HG02840 (cell line): Measurements from ENCODE around the gene MLH3.
A peak's percentile ranks its signal among the peaks of the same experiment; 100 is the strongest.
"Not testable (repeated sequence)": the region's sequence is repeated elsewhere in the genome, so short reads cannot be mapped to it uniquely, and the experiment has no call there.

ENCODE experiments used
- ATAC-seq: cut with Tn5 transposase; IDR thresholded peaks from one replicate; pipeline ENCODE4 v1.9.1; 2021; ENCODE audit warnings: mild to moderate bottlenecking, moderate library complexity, moderate number of reproducible peaks; ENCODE audit not compliant: unreplicated experiment, low FRiP score

MLH3 gene

GRCh38 chr14:75067765-75068164, 16.5 kb upstream of the MLH3 start:
- ATAC-seq, result not testable (repeated sequence)

- no peak for ATAC-seq
Observed at GRCh38 chr14:75067212-75067611, 15.9 kb upstream of the MLH3 start.

GRCh38 chr14:75066691-75067090, 15.4 kb upstream of the MLH3 start:
- no peak for ATAC-seq

GRCh38 chr14:75064205-75064567, 12.9 kb upstream of the MLH3 start:
- no peak for ATAC-seq

GRCh38 chr14:75063491-75064204, 12.4 kb upstream of the MLH3 start, which contains the start of gene ACYP1:
ACYP1 (minus strand) TSS chr14:75064024; CDS start chr14:75063553, 471 bp downstream.
- ATAC-seq, result peak; percentile 89

GRCh38 chr14:75063013-75063412, 11.7 kb upstream of the MLH3 start:
- no peak for ATAC-seq

- ATAC-seq, result no peak
Observed at GRCh38 chr14:75060420-75060819, 9.2 kb upstream of the MLH3 start.

GRCh38 chr14:75059642-75060041, 8.4 kb upstream of the MLH3 start:
- no peak for ATAC-seq

GRCh38 chr14:75054421-75054820, 3.2 kb upstream of the MLH3 start:
- no peak for ATAC-seq

- no peak for ATAC-seq
Observed at GRCh38 chr14:75053396-75054291, 2.4 kb upstream of the MLH3 start.

GRCh38 chr14:75051556-75051899, 261 bp upstream of the MLH3 start:
- ATAC-seq, result no peak

GRCh38 chr14:75049731-75050201, 1.5 kb downstream of the MLH3 start:
- ATAC-seq, result no peak

GRCh38 chr14:75049136-75049535, 2.1 kb downstream of the MLH3 start:
- no peak for ATAC-seq

GRCh38 chr14:75048101-75048500, 3.2 kb downstream of the MLH3 start:
- no peak for ATAC-seq

- no peak for ATAC-seq
Observed at GRCh38 chr14:75047506-75047905, 3.8 kb downstream of the MLH3 start.

GRCh38 chr14:75046899-75047298, 4.4 kb downstream of the MLH3 start:
- no peak for ATAC-seq

- no peak for ATAC-seq
Observed at GRCh38 chr14:75046275-75046674, 5.0 kb downstream of the MLH3 start.

- ATAC-seq, result no peak
Observed at GRCh38 chr14:75044752-75045151, 6.5 kb downstream of the MLH3 start.

GRCh38 chr14:75044322-75044721, 6.9 kb downstream of the MLH3 start:
- ATAC-seq, result no peak

GRCh38 chr14:75042035-75042434, 9.2 kb downstream of the MLH3 start:
- ATAC-seq, result no peak

- no peak for ATAC-seq
Observed at GRCh38 chr14:75041613-75042012, 9.7 kb downstream of the MLH3 start.

- ATAC-seq, result no peak
Observed at GRCh38 chr14:75040959-75041358, 10.3 kb downstream of the MLH3 start.
